Suprapubic skin (tissue), 4 donors: Measurements from ENCODE around the gene SPAG9. TPM values are rescaled to one million over a fixed set of nuclear protein-coding genes. Genes with fewer than 3 reads are reported as not detected.

ENCODE experiments used
- DNase-seq, 2 donors: peaks; one replicate each; pipeline ENCODE4 v3.0.0-alpha.2; 2019; ENCODE audit warnings: low spot score in 2 of 2
- H3K27ac ChIP-seq: fragments of 200-600 bp; sonication (generic); one replicate; pipeline ENCODE4 v1.5.1; 2019
- H3K27me3 ChIP-seq: fragments of 200-600 bp; sonication (generic); one replicate; pipeline ENCODE4 v1.5.1; 2019
- H3K36me3 ChIP-seq: fragments of 200-600 bp; sonication (generic); one replicate; pipeline ENCODE4 v1.5.1; 2019
- H3K4me1 ChIP-seq: fragments of 200-600 bp; sonication (generic); one replicate; pipeline ENCODE4 v1.5.1; 2019
- H3K4me3 ChIP-seq: fragments of 200-600 bp; sonication (generic); one replicate; pipeline ENCODE4 v1.5.1; 2019; ENCODE audit warnings: mild to moderate bottlenecking
- H3K9me3 ChIP-seq: fragments of 200-600 bp; sonication (generic); one replicate; pipeline ENCODE4 v1.5.1; 2019
- EP300 ChIP-seq: sonication (generic); formaldehyde crosslinking; IDR thresholded peaks from one replicate; pipeline ENCODE4 v1.6.1; 2017; ENCODE audit warnings: antibody characterized with exemption
- POLR2A ChIP-seq, 2 donors: fragments of 450-650 bp; IDR thresholded peaks; one replicate each; pipeline ENCODE4 v1.6.1; 2017; ENCODE audit warnings: antibody characterized with exemption in 2 of 2, mild to moderate bottlenecking in 2 of 2, moderate library complexity in 2 of 2
- POLR2AphosphoS5 ChIP-seq, 3 donors: sonication (generic); formaldehyde crosslinking; IDR thresholded peaks; one replicate each; pipeline ENCODE4 v1.6.1; 2017; ENCODE audit warnings: antibody characterized with exemption in 3 of 3
- WGBS: methylation state at CpG from one replicate; pipeline ENCODE4 v1.1.5; 2018; 5-methylcytosine and 5-hydroxymethylcytosine counted together
- total RNA-seq, 4 donors: library from RNA; depleted of rRNA; stranded (reverse); fragments of >200 nt; gene quantifications; one replicate each; pipeline ENCODE4 v1.1.0, GENCODE V29; 2016
- TF ChIP-seq, protein P1 (sequence below), 2 donors: fragments of 200-600 bp in 1 of 2; fragments of 450-650 bp in 1 of 2; sonication (generic) in 1 of 2; IDR thresholded peaks; one replicate each; pipeline ENCODE4 v1.5.1; 2016 to 2019; ENCODE audit warnings: antibody characterized with exemption in 2 of 2, mild to moderate bottlenecking in 1 of 2, moderate library complexity in 1 of 2

Gene SPAG9
- total RNA-seq, 4 donors from 2014 or later: 68.8 to 176 (median 80.6) TPM

DNA sequence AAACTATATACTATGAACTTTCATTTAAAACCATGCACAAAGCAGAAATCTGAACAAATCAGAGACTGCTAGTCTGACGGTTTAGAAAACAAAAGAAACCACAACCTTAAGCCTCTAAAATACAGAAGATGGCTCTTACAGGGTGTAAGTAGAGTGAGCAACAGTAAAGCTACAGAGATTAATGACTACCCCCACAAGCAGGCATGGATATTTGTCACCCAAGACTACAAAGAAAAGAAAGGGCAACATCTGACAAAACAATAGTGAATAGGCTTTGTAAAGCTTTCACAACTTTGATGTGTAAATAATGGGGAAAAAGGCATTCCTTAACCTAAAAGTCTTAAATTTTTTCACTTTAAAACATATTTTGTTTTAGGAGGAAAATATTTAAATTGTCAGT, 75.0 kb downstream of the SPAG9 start:
- WGBS: 58% methylated on average over 1 of the region's 1 CpG

DNA sequence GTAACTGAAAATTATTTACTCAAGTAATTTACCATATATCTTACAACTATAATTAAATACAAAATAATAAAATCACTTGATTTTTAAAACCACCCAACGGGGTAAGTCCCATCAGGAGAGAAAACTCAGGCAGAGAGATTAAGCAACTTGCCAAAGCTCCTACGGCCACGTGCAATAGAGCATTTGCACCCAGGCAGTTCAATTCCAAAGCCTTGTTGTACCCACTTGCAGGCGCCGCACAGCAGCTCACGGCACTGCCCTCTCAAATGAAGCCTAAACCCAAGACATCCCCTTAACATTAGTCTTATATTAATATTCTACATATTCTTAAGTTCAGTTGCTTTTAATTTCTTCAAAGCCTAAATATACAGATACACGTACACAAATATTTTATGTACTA, 75.7 kb downstream of the SPAG9 start:
- Histone ChIP-seq H3K4me1 (peaks cover 28% of the 10 kb centered on the region), H3K9me3 (no peaks in the 10 kb centered on the region), H3K4me3 (no peak overlapping the region), H3K27me3 (no peaks in the 10 kb centered on the region), H3K36me3 (no peaks in the 10 kb centered on the region), H3K27ac (no peak overlapping the region)
- 71% methylated on average over 7 of the region's 7 CpGs for WGBS
- no peak for DNase-seq
- TF ChIP-seq EP300 (no peak), POLR2AphosphoS5 (IDR thresholded peaks at IDR 0.05) (no peak), POLR2A (IDR thresholded peaks at IDR 0.05) (no peak)
- TF ChIP-seq, protein P1, sequence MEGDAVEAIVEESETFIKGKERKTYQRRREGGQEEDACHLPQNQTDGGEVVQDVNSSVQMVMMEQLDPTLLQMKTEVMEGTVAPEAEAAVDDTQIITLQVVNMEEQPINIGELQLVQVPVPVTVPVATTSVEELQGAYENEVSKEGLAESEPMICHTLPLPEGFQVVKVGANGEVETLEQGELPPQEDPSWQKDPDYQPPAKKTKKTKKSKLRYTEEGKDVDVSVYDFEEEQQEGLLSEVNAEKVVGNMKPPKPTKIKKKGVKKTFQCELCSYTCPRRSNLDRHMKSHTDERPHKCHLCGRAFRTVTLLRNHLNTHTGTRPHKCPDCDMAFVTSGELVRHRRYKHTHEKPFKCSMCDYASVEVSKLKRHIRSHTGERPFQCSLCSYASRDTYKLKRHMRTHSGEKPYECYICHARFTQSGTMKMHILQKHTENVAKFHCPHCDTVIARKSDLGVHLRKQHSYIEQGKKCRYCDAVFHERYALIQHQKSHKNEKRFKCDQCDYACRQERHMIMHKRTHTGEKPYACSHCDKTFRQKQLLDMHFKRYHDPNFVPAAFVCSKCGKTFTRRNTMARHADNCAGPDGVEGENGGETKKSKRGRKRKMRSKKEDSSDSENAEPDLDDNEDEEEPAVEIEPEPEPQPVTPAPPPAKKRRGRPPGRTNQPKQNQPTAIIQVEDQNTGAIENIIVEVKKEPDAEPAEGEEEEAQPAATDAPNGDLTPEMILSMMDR (IDR thresholded peaks at IDR 0.05): no peak

More for the DNA sequence above, 75.0 kb downstream of the SPAG9 start:
- no peak for DNase-seq
- Histone ChIP-seq H3K27ac (no peak overlapping the region), H3K4me1 (peaks cover 31% of the 10 kb centered on the region), H3K4me3 (no peak overlapping the region), H3K9me3 (no peaks in the 10 kb centered on the region), H3K36me3 (no peaks in the 10 kb centered on the region), H3K27me3 (no peaks in the 10 kb centered on the region)
- TF ChIP-seq, protein P1 (IDR thresholded peaks at IDR 0.05): no peak
- no peak for TF ChIP-seq POLR2AphosphoS5 (IDR thresholded peaks at IDR 0.05)
- no peak for TF ChIP-seq POLR2A (IDR thresholded peaks at IDR 0.05)

DNA sequence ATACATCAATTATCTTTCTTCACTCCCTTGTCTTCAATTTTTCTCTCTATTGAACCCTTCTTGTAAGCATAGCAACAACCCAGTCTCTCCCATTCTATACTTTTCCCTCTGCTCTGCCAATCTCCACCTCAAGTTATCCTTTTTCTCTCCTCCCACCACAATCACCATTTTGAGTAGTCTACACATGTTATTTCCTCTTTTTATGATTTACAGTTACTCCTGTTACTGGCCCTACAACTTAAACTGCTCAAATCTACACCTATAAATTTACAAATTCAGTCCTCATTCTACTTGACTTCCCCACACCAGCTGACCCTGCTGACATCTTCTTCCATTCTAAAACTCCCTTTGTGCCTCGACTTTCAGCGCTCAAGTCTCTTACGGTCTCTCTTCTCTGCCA, 84.6 kb downstream of the SPAG9 start:
- Histone ChIP-seq H3K36me3 (peaks cover 4% of the 10 kb centered on the region), H3K4me3 (no peak overlapping the region), H3K4me1 (peaks cover 10% of the 10 kb centered on the region), H3K27ac (no peak overlapping the region), H3K27me3 (no peaks in the 10 kb centered on the region), H3K9me3 (no peaks in the 10 kb centered on the region)
- TF ChIP-seq, protein P1 (IDR thresholded peaks at IDR 0.05): no peak
- no peak for TF ChIP-seq EP300
- 92% methylated on average over 3 of the region's 3 CpGs for WGBS
- no peak for DNase-seq

DNA sequence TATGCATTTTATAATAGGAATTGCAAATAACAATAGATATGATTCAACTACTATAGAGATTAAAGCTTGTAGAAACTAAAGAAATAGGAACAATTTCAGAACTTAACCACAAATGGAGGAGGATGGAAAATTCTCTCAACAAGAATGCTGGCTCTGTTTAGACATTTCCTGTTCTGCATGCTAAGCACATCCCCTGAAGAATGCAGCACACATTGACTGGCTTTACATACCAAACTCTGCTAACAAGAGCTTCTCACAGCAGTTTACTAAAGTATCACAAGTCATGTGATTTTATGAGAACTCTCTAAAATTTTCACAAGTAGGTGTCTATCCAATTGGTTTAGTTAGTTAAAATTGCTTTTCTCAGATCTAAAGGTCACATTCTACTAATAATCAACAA, 85.2 kb downstream of the SPAG9 start:
- Histone ChIP-seq H3K4me3 (no peak overlapping the region), H3K9me3 (no peaks in the 10 kb centered on the region), H3K36me3 (peaks cover 4% of the 10 kb centered on the region), H3K4me1 (peaks cover 13% of the 10 kb centered on the region), H3K27me3 (no peaks in the 10 kb centered on the region), H3K27ac (no peak overlapping the region)
- TF ChIP-seq POLR2AphosphoS5 (IDR thresholded peaks at IDR 0.05) (no peak), POLR2A (IDR thresholded peaks at IDR 0.05) (no peak), EP300 (no peak)
- TF ChIP-seq, protein P1 (IDR thresholded peaks at IDR 0.05): no peak
- DNase-seq: no peak

DNA sequence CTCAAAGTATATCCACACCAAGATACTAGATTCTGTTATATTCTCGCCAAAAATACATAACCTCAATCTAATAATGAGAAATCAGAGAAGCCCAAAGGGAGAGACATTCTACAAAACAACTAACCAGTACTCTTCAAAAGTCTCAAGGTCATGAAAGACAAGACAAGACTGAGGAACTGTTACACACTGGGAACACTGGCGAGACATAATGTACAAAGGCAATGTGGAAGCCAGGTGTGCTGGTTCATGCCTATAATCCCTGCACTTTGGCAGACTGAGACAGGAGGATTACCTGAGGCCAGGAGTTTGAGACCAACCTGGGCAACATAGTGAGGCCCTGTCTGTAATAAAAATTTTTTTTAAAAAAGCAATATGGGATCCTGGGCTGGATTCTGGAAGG, 85.9 kb downstream of the SPAG9 start:
- Histone ChIP-seq H3K9me3 (no peaks in the 10 kb centered on the region), H3K4me1 (peaks cover 18% of the 10 kb centered on the region), H3K4me3 (no peak overlapping the region), H3K27me3 (no peaks in the 10 kb centered on the region), H3K36me3 (peaks cover 4% of the 10 kb centered on the region), H3K27ac (no peak overlapping the region)
- TF ChIP-seq, protein P1 (IDR thresholded peaks at IDR 0.05): no peak
- TF ChIP-seq EP300: no peak
- TF ChIP-seq POLR2AphosphoS5 (IDR thresholded peaks at IDR 0.05): no peak
- no peak for TF ChIP-seq POLR2A (IDR thresholded peaks at IDR 0.05)
- 91% methylated on average over 2 of the region's 2 CpGs for WGBS
- DNase-seq: no peak
